Hippocampal formation (tissue), 2 donors: Measurements from ENCODE around the gene MUC20.
"Not testable (repeated sequence)": the region's sequence is repeated elsewhere in the genome, so short reads cannot be mapped to it uniquely, and the experiment has no call there.

Experiments used
- DNase-seq, 2 donors: peaks; one replicate each; lab custom pipeline; 2025; lab: John Stamatoyannopoulos, UW

MUC20 gene

GRCh38 chr3:195720831-195721506, at the start of gene MUC20:
TSS of gene MUC20 (plus strand) at chr3:195720978. CDS start at chr3:195721008, 30 bp downstream.
- not testable (repeated sequence) for DNase-seq

GRCh38 chr3:195671283-195671682, 49.5 kb upstream of the MUC20 start:
- not testable (repeated sequence) for DNase-seq

GRCh38 chr3:195673711-195674110, 47.1 kb upstream of the MUC20 start:
- DNase-seq: not testable (repeated sequence)

- not testable (repeated sequence) for DNase-seq
These were observed 42.3 kb upstream of the MUC20 start for GRCh38 chr3:195678391-195679015.

GRCh38 chr3:195680690-195681089, 40.1 kb upstream of the MUC20 start:
- DNase-seq: not testable (repeated sequence)

GRCh38 chr3:195681458-195682103, 39.2 kb upstream of the MUC20 start:
- not testable (repeated sequence) for DNase-seq

- not testable (repeated sequence) for DNase-seq
These were observed 38.6 kb upstream of the MUC20 start for GRCh38 chr3:195682104-195682742.

- not testable (repeated sequence) for DNase-seq
These were observed 36.9 kb upstream of the MUC20 start for GRCh38 chr3:195683722-195684526.

- DNase-seq: not testable (repeated sequence)
These were observed 36.1 kb upstream of the MUC20 start for GRCh38 chr3:195684527-195685257.

GRCh38 chr3:195686537-195687208, 34.1 kb upstream of the MUC20 start:
- not testable (repeated sequence) for DNase-seq

GRCh38 chr3:195687209-195687760, 33.5 kb upstream of the MUC20 start:
- DNase-seq: not testable (repeated sequence)

GRCh38 chr3:195688471-195689183, 32.2 kb upstream of the MUC20 start:
- not testable (repeated sequence) for DNase-seq

GRCh38 chr3:195689184-195690070, 31.4 kb upstream of the MUC20 start:
- not testable (repeated sequence) for DNase-seq

GRCh38 chr3:195690951-195691350, 29.8 kb upstream of the MUC20 start:
- DNase-seq: no peak

GRCh38 chr3:195691596-195692353, 29.0 kb upstream of the MUC20 start:
- DNase-seq: not testable (repeated sequence)

GRCh38 chr3:195692354-195692685, 28.5 kb upstream of the MUC20 start:
- DNase-seq: no peak

GRCh38 chr3:195692781-195693427, 27.9 kb upstream of the MUC20 start:
- no peak for DNase-seq
